ENCODE results near the gene DCXR. TPM values are rescaled to one million over a fixed set of nuclear protein-coding genes. Genes with fewer than 3 reads are reported as not detected.
A peak's percentile ranks its signal among the peaks of the same experiment; 100 is the strongest.

Gene DCXR
- total RNA-seq, 1 donor from 2014 or later, result 106 TPM

GRCh38 chr17:82064433-82065192 is 27.1 kb upstream of the DCXR start:
- Histone ChIP-seq H3K36me3 (peaks cover 0 to 37% of the 10 kb centered on the region in 2 donors), H3K4me1 (peaks cover 30% of the 10 kb centered on the region), H3K27me3 (no peaks in the 10 kb centered on the region), H3K9me3 (no peaks in the 10 kb centered on the region), H3K4me3 (peak overlapping the region; percentile 81 to 92), H3K27ac (peak overlapping the region; percentile 94)
- TF ChIP-seq POLR2A (IDR thresholded peaks at IDR 0.05) (no peak), POLR2AphosphoS5 (IDR thresholded peaks at IDR 0.05; ENCODE audit: insufficient read depth in 1 of 2, low read depth in 1 of 2) (no peak), CTCF (IDR thresholded peaks at IDR 0.05) (no peak)
- DNase-seq (ENCODE audit: extremely low spot score in 2 of 2), result no peak
- intact Hi-C loops (cut with DNase I), result no loop called here

GRCh38 chr17:82063424-82064415 is 26.2 kb upstream of the DCXR start:
- intact Hi-C loops (cut with DNase I), result no loop called here
- peaks cover 30% of the 10 kb centered on the region for H3K4me1 ChIP-seq

GRCh38 chr17:82062984-82063368 is 25.5 kb upstream of the DCXR start:
- Histone ChIP-seq H3K4me3 (no peak overlapping the region), H3K9me3 (no peaks in the 10 kb centered on the region), H3K27me3 (no peaks in the 10 kb centered on the region), H3K4me1 (peaks cover 30% of the 10 kb centered on the region), H3K27ac (no peak overlapping the region), H3K36me3 (peaks cover 0 to 47% of the 10 kb centered on the region in 2 donors)
- intact Hi-C loops (cut with DNase I), result no loop called here
- TF ChIP-seq CTCF (IDR thresholded peaks at IDR 0.05), result no peak
- DNase-seq (ENCODE audit: extremely low spot score in 2 of 2), result no peak

More at GRCh38 chr17:82063424-82064415, 26.2 kb upstream of the DCXR start:
- H3K36me3 ChIP-seq, result peaks cover 0 to 41% of the 10 kb centered on the region in 2 donors
- no peaks in the 10 kb centered on the region for H3K27me3 ChIP-seq
- no peak for TF ChIP-seq CTCF (IDR thresholded peaks at IDR 0.05)
- no peak for TF ChIP-seq POLR2A (IDR thresholded peaks at IDR 0.05)
- no peak for DNase-seq (ENCODE audit: extremely low spot score in 2 of 2)
- H3K4me3 ChIP-seq, result peak overlapping the region in 1 of 2 donors; percentile 81
- no peaks in the 10 kb centered on the region for H3K9me3 ChIP-seq
- H3K27ac ChIP-seq, result no peak overlapping the region

- Histone ChIP-seq H3K36me3 (peaks cover 0 to 51% of the 10 kb centered on the region in 2 donors), H3K27ac (no peak overlapping the region), H3K4me1 (peaks cover 30% of the 10 kb centered on the region), H3K9me3 (no peaks in the 10 kb centered on the region), H3K27me3 (no peaks in the 10 kb centered on the region), H3K4me3 (no peak overlapping the region)
- no peak for DNase-seq (ENCODE audit: extremely low spot score in 2 of 2)
- intact Hi-C loops (cut with DNase I), result no loop called here
- TF ChIP-seq POLR2AphosphoS5 (IDR thresholded peaks at IDR 0.05; ENCODE audit: insufficient read depth in 1 of 2, low read depth in 1 of 2), result no peak
- no peak for TF ChIP-seq POLR2A (IDR thresholded peaks at IDR 0.05)
- no peak for TF ChIP-seq CTCF (IDR thresholded peaks at IDR 0.05)
Observed at GRCh38 chr17:82062076-82062983, 24.8 kb upstream of the DCXR start.
